ENCODE measurements around the gene LRRC7.
"Not testable (repeated sequence)": the region's sequence is repeated elsewhere in the genome, so short reads cannot be mapped to it uniquely, and the experiment has no call there.

The LRRC7 gene

GRCh38 chr1:69962452-69962851, 394.7 kb downstream of the LRRC7 start:
- not testable (repeated sequence) for DNase-seq (ENCODE audit: low read depth in 2 of 2)

GRCh38 chr1:69967245-69967766, 399.6 kb downstream of the LRRC7 start:
- no peak for DNase-seq (ENCODE audit: low read depth in 2 of 2)

GRCh38 chr1:69976896-69977295, 409.2 kb downstream of the LRRC7 start:
- DNase-seq (ENCODE audit: low read depth in 2 of 2): no peak

- no peak for DNase-seq (ENCODE audit: low read depth in 2 of 2)
Observed at GRCh38 chr1:69982992-69983391, 415.3 kb downstream of the LRRC7 start.

- DNase-seq (ENCODE audit: low read depth in 2 of 2): no peak
Observed at GRCh38 chr1:69985376-69985775, 417.7 kb downstream of the LRRC7 start.

- DNase-seq (ENCODE audit: low read depth in 2 of 2): no peak
Observed at GRCh38 chr1:69985901-69986439, 418.2 kb downstream of the LRRC7 start.

- DNase-seq (ENCODE audit: low read depth in 2 of 2): no peak
Observed at GRCh38 chr1:69987881-69988280, 420.2 kb downstream of the LRRC7 start.

GRCh38 chr1:69991644-69992043, 423.9 kb downstream of the LRRC7 start:
- no peak for DNase-seq (ENCODE audit: low read depth in 2 of 2)

GRCh38 chr1:69992594-69992993, 424.9 kb downstream of the LRRC7 start:
- DNase-seq (ENCODE audit: low read depth in 2 of 2): no peak

- DNase-seq (ENCODE audit: low read depth in 2 of 2): no peak
Observed at GRCh38 chr1:69993810-69994209, 426.1 kb downstream of the LRRC7 start.

GRCh38 chr1:69994241-69994640, 426.5 kb downstream of the LRRC7 start:
- no peak for DNase-seq (ENCODE audit: low read depth in 2 of 2)

- DNase-seq (ENCODE audit: low read depth in 2 of 2): no peak
Observed at GRCh38 chr1:69998847-69999246, 431.1 kb downstream of the LRRC7 start.

GRCh38 chr1:70003211-70003908, 435.6 kb downstream of the LRRC7 start:
- no peak for DNase-seq (ENCODE audit: low read depth in 2 of 2)

- DNase-seq (ENCODE audit: low read depth in 2 of 2): no peak
Observed at GRCh38 chr1:70005386-70006034, 437.8 kb downstream of the LRRC7 start.

- no peak for DNase-seq (ENCODE audit: low read depth in 2 of 2)
Observed at GRCh38 chr1:70008660-70009059, 440.9 kb downstream of the LRRC7 start.

- DNase-seq (ENCODE audit: low read depth in 2 of 2): no peak
Observed at GRCh38 chr1:70017770-70018169, 450.0 kb downstream of the LRRC7 start.

GRCh38 chr1:70024272-70024671, 456.6 kb downstream of the LRRC7 start:
- no peak for DNase-seq (ENCODE audit: low read depth in 2 of 2)

- DNase-seq (ENCODE audit: low read depth in 2 of 2): no peak
Observed at GRCh38 chr1:70025052-70025451, 457.3 kb downstream of the LRRC7 start.

GRCh38 chr1:70025846-70026245, 458.1 kb downstream of the LRRC7 start:
- DNase-seq (ENCODE audit: low read depth in 2 of 2): no peak

- no peak for DNase-seq (ENCODE audit: low read depth in 2 of 2)
Observed at GRCh38 chr1:70033266-70033873, 465.6 kb downstream of the LRRC7 start.

GRCh38 chr1:70033936-70034335, 466.2 kb downstream of the LRRC7 start:
- DNase-seq (ENCODE audit: low read depth in 2 of 2): no peak

- DNase-seq (ENCODE audit: low read depth in 2 of 2): no peak
Observed at GRCh38 chr1:70034403-70034802, 466.7 kb downstream of the LRRC7 start.

- no peak for DNase-seq (ENCODE audit: low read depth in 2 of 2)
Observed at GRCh38 chr1:70038025-70038424, 470.3 kb downstream of the LRRC7 start.

All from stimulated activated CD4-positive, alpha-beta T cell treated with anti-CD3 and anti-CD28 coated beads, Interleukin-1b, Interleukin-23, amount 100 ng/mL, for 1 hour (primary cell).